Heart right ventricle (tissue), 16 donors: ENCODE results near the gene KIAA0753. TPM values are rescaled to one million over a fixed set of nuclear protein-coding genes. Genes with fewer than 3 reads are reported as not detected.

Source experiments
- ATAC-seq, 8 donors: fragments of 200-7000 bp; cut with Tn5 transposase; one replicate each; pipeline ENCODE4 v1.9.1; 2020; ENCODE audit warnings: mild to moderate bottlenecking in 8 of 8, moderate library complexity in 8 of 8, moderate number of reproducible peaks in 1 of 8
- DNase-seq, 2 donors: peaks; one replicate each; pipeline ENCODE4 v3.0.0-alpha.2; 2020
- H3K27ac ChIP-seq, 10 donors: fragments of 200-600 bp; sonication (generic) in 2 of 10; one replicate each; pipeline versions ENCODE4 v1.5.0 to v1.8.0; 2020 to 2022; ENCODE audit warnings: mild to moderate bottlenecking in 3 of 10
- H3K27me3 ChIP-seq, 7 donors: fragments of 200-600 bp; one replicate each; pipeline ENCODE4 v1.8.0; 2021 to 2022; ENCODE audit warnings: mild to moderate bottlenecking in 2 of 7
- H3K36me3 ChIP-seq, 9 donors: fragments of 200-600 bp; sonication (generic) in 1 of 9; one replicate each; pipeline versions ENCODE4 v1.5.0 to v1.8.0; 2020 to 2022; ENCODE audit warnings: mild to moderate bottlenecking in 2 of 9
- H3K4me1 ChIP-seq, 9 donors: fragments of 200-600 bp; sonication (generic) in 1 of 9; one replicate each; pipeline versions ENCODE4 v1.5.0 to v1.8.0; 2020 to 2022; ENCODE audit warnings: mild to moderate bottlenecking in 4 of 9
- H3K4me3 ChIP-seq, 10 donors: fragments of 200-600 bp; sonication (generic) in 2 of 10; one replicate each; pipeline versions ENCODE4 v1.5.0 to v1.8.0; 2020 to 2022; ENCODE audit warnings: mild to moderate bottlenecking in 7 of 10, moderate library complexity in 2 of 10
- H3K9me3 ChIP-seq, 11 donors: fragments of 200-600 bp in 10 of 11; sonication (generic) in 2 of 11; one replicate each; pipeline versions ENCODE4 v1.5.0 to v1.8.0; 2013 to 2022; ENCODE audit warnings: mild to moderate bottlenecking in 2 of 11, control low read depth in 1 of 11, moderate library complexity in 1 of 11
- WGBS, 2 donors: extraction: QIAGEN DNeasy Blood & Tissue Kit; methylation state at CpG; one replicate each; pipeline ENCODE4 v1.1.7; 2013; ENCODE audit warnings: inconsistent platforms in 1 of 2; 5-methylcytosine and 5-hydroxymethylcytosine counted together
- intact Hi-C, 10 donors: fragments of 100-400 bp; cut with DNase I; formaldehyde crosslinking; loops; one replicate each; pipeline versions ENCODE4 v1.11.1 to v1.14.2; 2022
- polyA plus RNA-seq, 2 donors: library from polyadenylated mRNA; stranded (reverse); fragments of 200-250 nt; gene quantifications; one replicate each; pipeline ENCODE4 v1.2.3, GENCODE V29; 2013
- total RNA-seq, 10 donors: library from RNA; stranded (reverse); fragmentation: NEBNext Ultra II Directional in 3 of 10; extraction: Animal tissue kit (Norgen Biotek cat#: 25700) in 3 of 10; gene quantifications; one replicate each; pipeline versions ENCODE4 v1.2.1 to v1.2.4, GENCODE V29; 2021 to 2023
- TF ChIP-seq, protein P1 (sequence below), 9 donors: fragments of 200-600 bp; sonication (generic) in 2 of 9; IDR thresholded peaks; one replicate each; pipeline versions ENCODE4 v1.5.0 to v1.8.0; 2021 to 2022; ENCODE audit warnings: antibody characterized with exemption in 9 of 9, mild to moderate bottlenecking in 5 of 9, moderate library complexity in 1 of 9
- donor health status: Arrhythmogenic right ventricular cardiomyopathy.
- donor health status: ischemic (EF 13 %, LVEDD 7.1; RV severe dilation, severe dysfunction).
- donor health status: healthy with polysubstance abuse.
- donor health status: DM: no; HTN: yes; CAD: no.
- donor health status: DM: no; HTN: no; CAD: no.
- donor health status: ischemic (EF 25% LVEDD 6.9; RV normal size, moderate dysfunction).
- donor health status: ischemic (EF 25% LVEDD 5.7; RV mildly dilated, moderate dysfunction).
- donor health status: healthy.
- donor health status: DM: yes; HTN: yes; CAD: no.
- donor health status: Ischemic cardiomyopathy.
- donor health status: ischemic (EF 35%, LVEDD 5.7; RV mildly dilated, moderate dysfunction).
- donor health status: nonischemic (EF 11% LVEDD 7.7; RV severe dilation, severe dysfunction).
- donor health status: DM: yes; HTN: yes; CAD: no.
- donor health status: PGD.
- donor health status: ischemic (EF 29% LVEDD 5.4; RV normal size, mild dysfunction).
- donor health status: nonischemic (EF 23%, LVEDD 6.1; RV moderate dilation, normal function).

The KIAA0753 gene
- total and polyA plus RNA-seq, 12 donors, result 2.4 to 9.9 (median 5.5) TPM

DNA sequence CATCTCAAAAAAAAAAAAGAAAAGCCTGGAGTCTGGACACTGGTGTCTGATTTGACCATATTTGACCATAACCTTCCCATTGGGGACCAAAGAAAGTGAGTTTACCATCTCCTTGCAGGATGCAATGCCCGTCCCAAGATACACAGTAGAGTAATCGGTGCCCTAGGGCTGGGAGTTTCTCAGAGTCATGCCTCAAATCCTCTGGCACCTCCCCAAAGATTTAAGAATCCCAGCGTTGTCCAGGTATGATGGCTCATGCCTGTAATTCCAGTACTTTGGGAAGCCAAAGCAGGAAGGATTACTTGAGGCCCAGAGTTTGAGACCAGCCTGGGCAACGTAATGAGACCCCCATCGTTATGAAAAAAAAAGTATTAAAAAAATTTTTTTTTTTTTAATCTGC lies 89.2 kb downstream of the KIAA0753 start:
- no peak for DNase-seq
- no peaks in the 10 kb centered on the region for H3K9me3 ChIP-seq
- no peaks in the 10 kb centered on the region for H3K36me3 ChIP-seq
- H3K27ac ChIP-seq, result no peak overlapping the region
- WGBS, 2 donors, result 67 to 78% methylated on average over 5 of the region's 5 CpGs
- intact Hi-C loops, result loop anchor here in 2 of 10 donors (5.0 to 10.0 kb wide), 2 partner anchors 57 to 79 kb away; no protein-coding TSS in a partner anchor
- H3K4me3 ChIP-seq, result no peak overlapping the region
- peaks cover 7 to 37% (median 22%) of the 10 kb centered on the region in 9 donors for H3K4me1 ChIP-seq
- peaks cover 12 to 34% (median 30%) of the 10 kb centered on the region in 7 donors for H3K27me3 ChIP-seq
- TF ChIP-seq, protein P1, sequence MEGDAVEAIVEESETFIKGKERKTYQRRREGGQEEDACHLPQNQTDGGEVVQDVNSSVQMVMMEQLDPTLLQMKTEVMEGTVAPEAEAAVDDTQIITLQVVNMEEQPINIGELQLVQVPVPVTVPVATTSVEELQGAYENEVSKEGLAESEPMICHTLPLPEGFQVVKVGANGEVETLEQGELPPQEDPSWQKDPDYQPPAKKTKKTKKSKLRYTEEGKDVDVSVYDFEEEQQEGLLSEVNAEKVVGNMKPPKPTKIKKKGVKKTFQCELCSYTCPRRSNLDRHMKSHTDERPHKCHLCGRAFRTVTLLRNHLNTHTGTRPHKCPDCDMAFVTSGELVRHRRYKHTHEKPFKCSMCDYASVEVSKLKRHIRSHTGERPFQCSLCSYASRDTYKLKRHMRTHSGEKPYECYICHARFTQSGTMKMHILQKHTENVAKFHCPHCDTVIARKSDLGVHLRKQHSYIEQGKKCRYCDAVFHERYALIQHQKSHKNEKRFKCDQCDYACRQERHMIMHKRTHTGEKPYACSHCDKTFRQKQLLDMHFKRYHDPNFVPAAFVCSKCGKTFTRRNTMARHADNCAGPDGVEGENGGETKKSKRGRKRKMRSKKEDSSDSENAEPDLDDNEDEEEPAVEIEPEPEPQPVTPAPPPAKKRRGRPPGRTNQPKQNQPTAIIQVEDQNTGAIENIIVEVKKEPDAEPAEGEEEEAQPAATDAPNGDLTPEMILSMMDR (IDR thresholded peaks at IDR 0.05), result no peak
- ATAC-seq, result no peak

- no peaks in the 10 kb centered on the region for H3K36me3 ChIP-seq
- no peak overlapping the region for H3K4me3 ChIP-seq
- TF ChIP-seq, protein P1 (IDR thresholded peaks at IDR 0.05), result no peak
- H3K27me3 ChIP-seq, result peaks cover 0 to 17% (median 14%) of the 10 kb centered on the region in 7 donors
- no peak for DNase-seq
- ATAC-seq, result peak in 1 of 8 donors; percentile 23
- intact Hi-C loops, result loop anchor here in 2 of 10 donors (5.0 to 10.0 kb wide), 2 partner anchors 55 to 77 kb away; no protein-coding TSS in a partner anchor
- WGBS, 2 donors, result 57 to 63% methylated on average over 9 of the region's 9 CpGs
- peaks cover 0 to 21% (median 9%) of the 10 kb centered on the region in 9 donors for H3K4me1 ChIP-seq
- H3K9me3 ChIP-seq, result no peaks in the 10 kb centered on the region
- no peak overlapping the region for H3K27ac ChIP-seq
These were observed 91.0 kb downstream of the KIAA0753 start for GRCh38 chr17:6549384-6550036.

- 21 to 31% methylated on average over 11 of the region's 11 CpGs for WGBS, 2 donors
- DNase-seq, result peak in 1 of 2 donors; percentile 7
- Histone ChIP-seq H3K27ac (peak overlapping the region in 1 of 10 donors; percentile 19), H3K4me1 (peaks cover 0 to 21% (median 9%) of the 10 kb centered on the region in 9 donors), H3K36me3 (no peaks in the 10 kb centered on the region), H3K9me3 (no peaks in the 10 kb centered on the region), H3K4me3 (no peak overlapping the region), H3K27me3 (peaks cover 0 to 10% (median 6%) of the 10 kb centered on the region in 7 donors)
- TF ChIP-seq, protein P1 (IDR thresholded peaks at IDR 0.05), result no peak
- intact Hi-C loops, result no loop called here
- ATAC-seq, result peak in 7 of 8 donors; percentile 40 to 89 (median 69)
These were observed 91.8 kb downstream of the KIAA0753 start for GRCh38 chr17:6548578-6549330.

DNA sequence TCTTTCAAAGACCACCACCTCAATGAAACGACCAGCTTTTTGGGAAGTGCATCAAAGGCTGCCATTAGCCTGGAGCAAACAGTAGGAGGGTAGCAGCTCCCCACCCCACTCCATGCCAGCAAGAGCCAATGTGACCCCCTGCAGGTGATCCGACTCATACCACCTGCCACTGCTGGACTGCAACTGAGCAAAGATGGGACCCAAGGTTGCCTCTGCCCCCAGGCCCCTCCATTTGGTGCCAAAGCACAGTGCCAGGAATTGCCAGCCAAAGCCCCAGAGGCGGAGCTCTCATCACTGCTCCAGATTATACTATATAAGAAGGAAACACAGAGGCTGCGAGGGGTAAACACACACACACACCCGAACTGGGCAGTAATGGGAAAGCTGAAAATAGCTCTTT lies 92.5 kb downstream of the KIAA0753 start:
- no peak overlapping the region for H3K4me3 ChIP-seq
- no peaks in the 10 kb centered on the region for H3K9me3 ChIP-seq
- TF ChIP-seq, protein P1 (IDR thresholded peaks at IDR 0.05), result no peak
- H3K27me3 ChIP-seq, result peaks cover 0 to 2% (median 0%) of the 10 kb centered on the region in 7 donors
- 64 to 66% methylated on average over 5 of the region's 5 CpGs for WGBS, 2 donors
- intact Hi-C loops, result no loop called here
- DNase-seq, result no peak
- H3K27ac ChIP-seq, result peak overlapping the region in 1 of 10 donors; percentile 19
- no peak for ATAC-seq
- H3K36me3 ChIP-seq, result no peaks in the 10 kb centered on the region
- H3K4me1 ChIP-seq, result peaks cover 0 to 21% (median 9%) of the 10 kb centered on the region in 9 donors
